ENCODE data around the gene NLGN1.

NLGN1 gene

DNA sequence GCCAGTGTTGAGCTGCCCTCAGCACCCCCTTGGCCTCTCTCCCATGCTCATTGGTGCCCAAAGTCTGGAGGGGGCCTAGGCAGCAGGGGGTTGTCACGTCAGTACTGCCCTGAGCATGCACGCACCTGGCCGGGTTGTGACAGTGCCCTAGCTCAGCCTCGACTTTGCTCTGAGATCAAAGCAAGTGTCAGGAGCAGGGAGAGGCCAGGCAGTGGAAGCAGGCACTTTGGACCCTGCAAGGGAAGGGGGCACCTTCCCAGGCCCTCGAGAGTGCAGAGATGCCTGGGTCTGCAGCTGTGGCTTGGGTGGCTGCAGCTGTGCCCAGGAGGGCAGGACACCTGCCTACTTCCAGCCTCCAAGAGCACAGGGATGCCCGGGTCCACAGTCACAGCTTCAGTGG is 561.3 kb downstream of the NLGN1 start:
- DNase-seq (ENCODE audit: low read depth) = no peak
- no peak overlapping the region for H3K4me3 ChIP-seq (ENCODE audit: low read depth, low read length)
- TF ChIP-seq, protein P1, sequence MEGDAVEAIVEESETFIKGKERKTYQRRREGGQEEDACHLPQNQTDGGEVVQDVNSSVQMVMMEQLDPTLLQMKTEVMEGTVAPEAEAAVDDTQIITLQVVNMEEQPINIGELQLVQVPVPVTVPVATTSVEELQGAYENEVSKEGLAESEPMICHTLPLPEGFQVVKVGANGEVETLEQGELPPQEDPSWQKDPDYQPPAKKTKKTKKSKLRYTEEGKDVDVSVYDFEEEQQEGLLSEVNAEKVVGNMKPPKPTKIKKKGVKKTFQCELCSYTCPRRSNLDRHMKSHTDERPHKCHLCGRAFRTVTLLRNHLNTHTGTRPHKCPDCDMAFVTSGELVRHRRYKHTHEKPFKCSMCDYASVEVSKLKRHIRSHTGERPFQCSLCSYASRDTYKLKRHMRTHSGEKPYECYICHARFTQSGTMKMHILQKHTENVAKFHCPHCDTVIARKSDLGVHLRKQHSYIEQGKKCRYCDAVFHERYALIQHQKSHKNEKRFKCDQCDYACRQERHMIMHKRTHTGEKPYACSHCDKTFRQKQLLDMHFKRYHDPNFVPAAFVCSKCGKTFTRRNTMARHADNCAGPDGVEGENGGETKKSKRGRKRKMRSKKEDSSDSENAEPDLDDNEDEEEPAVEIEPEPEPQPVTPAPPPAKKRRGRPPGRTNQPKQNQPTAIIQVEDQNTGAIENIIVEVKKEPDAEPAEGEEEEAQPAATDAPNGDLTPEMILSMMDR (IDR thresholded peaks at IDR 0.05; ENCODE audit: insufficient read depth, low read depth, low read length, missing control alignments) = no peak

DNA sequence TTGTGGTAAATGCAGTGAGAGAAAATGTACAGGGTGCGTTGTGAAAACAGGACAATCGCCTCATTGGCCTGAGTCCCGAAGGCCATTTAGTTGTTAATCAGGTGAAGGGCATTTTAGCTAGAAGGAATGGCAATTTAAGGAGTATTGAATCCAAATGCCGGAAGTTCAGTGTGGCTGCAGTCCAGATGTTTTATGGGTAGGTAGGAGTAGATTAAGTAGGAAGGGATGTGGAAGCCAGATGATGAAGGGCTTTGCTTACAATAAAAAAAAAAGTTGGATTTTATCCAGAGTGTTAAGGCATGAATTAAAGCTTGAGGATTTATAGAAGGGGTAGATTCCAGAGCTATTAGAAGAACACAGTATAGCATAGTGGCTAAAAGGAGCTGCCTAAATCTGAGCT is 572.7 kb downstream of the NLGN1 start:
- no peak for DNase-seq (ENCODE audit: low read depth)
- H3K4me3 ChIP-seq (ENCODE audit: low read depth, low read length) = no peak overlapping the region
- TF ChIP-seq, protein P1 (IDR thresholded peaks at IDR 0.05; ENCODE audit: insufficient read depth, low read depth, low read length, missing control alignments) = no peak

DNA sequence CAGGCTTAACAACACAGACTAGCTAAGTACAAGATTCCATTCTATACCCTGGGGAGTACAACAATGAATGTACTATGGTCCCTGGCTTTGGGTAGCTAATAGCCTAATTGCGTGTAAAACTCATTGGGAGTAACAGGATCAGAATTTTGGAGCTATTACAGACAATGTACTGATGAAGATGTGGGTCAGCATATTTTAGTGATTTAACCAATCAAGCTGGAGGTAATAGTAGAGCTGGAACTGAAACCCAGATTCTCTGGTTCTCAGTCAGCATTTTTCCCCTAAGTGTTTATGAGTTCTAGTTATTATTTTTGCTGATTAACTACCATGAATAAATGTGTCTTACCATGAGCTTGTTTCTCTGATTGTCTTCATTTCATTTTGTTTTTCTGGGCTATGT is 578.7 kb downstream of the NLGN1 start:
- DNase-seq (ENCODE audit: low read depth) = no peak
- TF ChIP-seq, protein P1 (IDR thresholded peaks at IDR 0.05; ENCODE audit: insufficient read depth, low read depth, low read length, missing control alignments) = no peak
- no peak overlapping the region for H3K4me3 ChIP-seq (ENCODE audit: low read depth, low read length)

DNA sequence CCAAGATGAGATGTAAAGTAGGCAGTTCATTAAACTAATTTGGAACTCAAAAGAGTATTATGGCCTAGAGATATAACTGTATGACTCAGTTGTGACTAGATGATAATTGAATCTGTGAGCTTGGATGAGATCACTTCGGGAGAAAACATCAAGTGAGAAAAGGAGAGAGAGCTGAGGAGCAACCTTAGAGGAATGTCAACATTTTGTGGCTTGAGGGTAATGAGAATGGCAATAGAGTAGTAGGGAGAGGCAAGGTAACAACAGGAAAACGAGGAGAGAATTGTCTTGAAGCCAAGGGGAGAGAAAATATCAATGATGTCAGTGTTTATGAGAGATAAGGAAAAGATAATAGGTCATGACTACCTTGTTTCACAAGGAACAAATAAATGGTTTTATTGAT is 580.2 kb downstream of the NLGN1 start:
- DNase-seq (ENCODE audit: low read depth) = no peak
- TF ChIP-seq, protein P1 (IDR thresholded peaks at IDR 0.05; ENCODE audit: insufficient read depth, low read depth, low read length, missing control alignments) = no peak
- no peak overlapping the region for H3K4me3 ChIP-seq (ENCODE audit: low read depth, low read length)

DNA sequence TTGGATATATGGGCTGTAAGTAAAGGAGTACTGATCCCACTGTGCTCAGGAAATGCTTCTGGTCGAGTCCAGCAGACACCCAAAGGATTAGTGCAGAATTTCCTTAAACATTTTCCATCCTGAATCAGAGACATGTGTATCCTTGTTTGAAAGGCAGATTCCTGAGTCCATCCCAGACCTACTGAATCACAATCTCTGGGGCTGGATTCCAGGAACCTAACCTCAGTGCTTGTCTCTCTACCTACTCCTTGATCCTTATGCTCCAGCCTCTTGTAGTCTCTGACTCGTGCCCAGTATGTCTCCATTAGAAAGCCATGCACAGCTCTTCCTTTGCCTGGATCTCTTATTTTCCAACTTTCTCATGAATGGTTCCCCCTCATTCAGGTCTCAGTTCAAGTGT is 585.8 kb downstream of the NLGN1 start:
- DNase-seq (ENCODE audit: low read depth) = no peak
- TF ChIP-seq, protein P1 (IDR thresholded peaks at IDR 0.05; ENCODE audit: insufficient read depth, low read depth, low read length, missing control alignments) = no peak
- H3K4me3 ChIP-seq (ENCODE audit: low read depth, low read length) = no peak overlapping the region

DNA sequence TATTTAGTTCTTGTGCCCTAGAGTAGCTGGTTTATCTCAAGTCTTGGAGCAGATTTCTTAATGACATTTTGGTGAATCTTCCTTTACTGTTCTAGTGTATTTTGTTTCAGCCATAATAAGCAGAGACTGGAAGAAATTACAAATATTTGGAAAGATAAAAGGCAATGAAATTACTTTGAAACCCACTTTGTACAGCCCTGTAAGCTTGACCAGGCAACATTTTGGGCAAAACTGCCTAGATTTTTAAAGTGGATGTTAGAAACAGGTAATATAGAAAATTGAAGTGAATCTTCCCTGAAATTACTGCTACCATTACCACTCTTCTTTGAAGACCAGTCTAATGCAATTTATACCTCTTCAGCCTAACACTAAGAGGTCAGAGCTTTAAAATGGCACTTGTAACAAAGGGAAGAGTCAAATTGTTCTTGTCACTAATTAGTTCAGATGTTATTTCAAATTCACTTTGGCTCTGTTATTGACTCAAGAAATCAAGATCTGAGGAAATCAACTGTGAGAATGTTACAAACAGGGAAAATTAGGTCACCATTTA is 589.4 kb downstream of the NLGN1 start:
- TF ChIP-seq, protein P1 (IDR thresholded peaks at IDR 0.05; ENCODE audit: insufficient read depth, low read depth, low read length, missing control alignments) = no peak
- no peak for DNase-seq (ENCODE audit: low read depth)
- H3K4me3 ChIP-seq (ENCODE audit: low read depth, low read length) = no peak overlapping the region

DNA sequence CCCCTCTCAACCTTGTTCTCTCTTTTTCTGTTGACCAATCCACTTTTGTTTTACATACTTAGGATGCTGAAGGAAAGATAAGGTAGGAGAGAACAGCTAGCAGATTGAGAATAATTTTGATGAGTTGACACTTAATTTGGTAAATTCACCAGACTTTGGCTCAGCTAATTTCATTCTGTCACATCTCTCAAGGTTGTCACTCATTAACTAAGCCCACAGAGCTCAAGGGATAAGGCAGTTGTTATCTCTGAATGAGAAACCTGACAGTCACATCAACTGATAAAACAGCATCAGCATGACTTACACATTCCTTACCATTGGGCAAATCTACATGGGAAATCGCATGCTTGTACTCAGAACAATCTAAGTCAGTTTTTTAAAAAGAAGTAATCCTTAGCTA is 591.4 kb downstream of the NLGN1 start:
- DNase-seq (ENCODE audit: low read depth) = no peak
- TF ChIP-seq, protein P1 (IDR thresholded peaks at IDR 0.05; ENCODE audit: insufficient read depth, low read depth, low read length, missing control alignments) = no peak
- H3K4me3 ChIP-seq (ENCODE audit: low read depth, low read length) = no peak overlapping the region

All from GM12865 (cell line).